HepG2 (cell line): ENCODE measurements around the gene CAPS. TPM values are rescaled to one million over a fixed set of nuclear protein-coding genes. Genes with fewer than 3 reads are reported as not detected.

Experiments
- AKAP8 ChIP-seq: sonication (generic); formaldehyde crosslinking; IDR thresholded peaks from 2 replicates; pipeline ENCODE4 v1.5.1; 2020; ENCODE audit warnings: mild to moderate bottlenecking, missing genetic modification reagents
- DDIT3 ChIP-seq: sonication (generic); formaldehyde crosslinking; IDR thresholded peaks from 2 replicates; pipeline ENCODE4 v1.4.0; 2020; ENCODE audit warnings: mild to moderate bottlenecking, missing genetic modification reagents
- PRDM10 ChIP-seq: sonication (generic); formaldehyde crosslinking; IDR thresholded peaks from 2 replicates; pipeline ENCODE4 v1.4.0; 2020; ENCODE audit warnings: low read depth, missing genetic modification reagents
- SNAPC4 ChIP-seq: sonication (generic); formaldehyde crosslinking; IDR thresholded peaks from 2 replicates; pipeline ENCODE4 v1.4.0; 2020; ENCODE audit warnings: mild to moderate bottlenecking, missing genetic modification reagents
- ZBTB40 ChIP-seq, 2 experiments: fragments of 450-650 bp in 1 of 2; sonication (generic) in 1 of 2; formaldehyde crosslinking in 1 of 2; IDR thresholded peaks; 2 replicates each; pipeline versions ENCODE4 v1.6.1 to v1.8.0; 2016 to 2022; ENCODE audit warnings: antibody characterized with exemption in 1 of 2, mild to moderate bottlenecking in 1 of 2, missing genetic modification reagents in 1 of 2
- ZNF501 ChIP-seq: sonication (generic); formaldehyde crosslinking; IDR thresholded peaks from 2 replicates; pipeline ENCODE4 v1.5.1; 2020; ENCODE audit warnings: mild to moderate bottlenecking, moderate library complexity, missing genetic modification reagents
- ZNF503 ChIP-seq: sonication (generic); formaldehyde crosslinking; IDR thresholded peaks from 2 replicates; pipeline ENCODE4 v1.4.0; 2020; ENCODE audit warnings: missing genetic modification reagents
- polyA plus RNA-seq, 8 experiments: library from polyadenylated mRNA; depleted of rRNA in 3 of 8; stranded (reverse) in 7 of 8; unstranded in 1 of 8; fragments of >200 nt; fragmentation: Illumina TruSeq in 4 of 8; extraction: Trizol in 4 of 8; gene quantifications; 2 replicates each; pipeline versions ENCODE4 v1.2.1 to v1.2.3, GENCODE V29; 2011 to 2016; ENCODE audit warnings: low read depth in 4 of 8, missing spikeins in 1 of 8, mixed read lengths in 1 of 8; ENCODE audit not compliant: insufficient read depth in 1 of 8
- total RNA-seq, 5 experiments: library from RNA; depleted of rRNA; stranded (reverse); fragments of >200 nt; fragmentation: Illumina TruSeq; extraction: Trizol; gene quantifications; 2 replicates each; pipeline ENCODE4 v1.2.3, GENCODE V29; 2016; ENCODE audit warnings: low read depth in 1 of 5

The CAPS gene
- total and polyA plus RNA-seq, 2 of the 13 experiments (the other 11 are each of a cell fraction or from before 2014, with no cell fraction given): 3.1 TPM

GRCh38 chr19:5880604-5881078 is 33.4 kb upstream of the CAPS start (continued):
- TF ChIP-seq SNAPC4 (CRISPR knock-in tag): 0 out of 2 replicates have a peak, but pooled peaks have one; percentile 59
- TF ChIP-seq DDIT3 (CRISPR knock-in tag): no peak
- peak; percentile 43; the same call in 1 of the 2 replicates for TF ChIP-seq PRDM10 (CRISPR knock-in tag)
- peak; percentile 89 for TF ChIP-seq ZNF503 (CRISPR knock-in tag)
- TF ChIP-seq AKAP8 (CRISPR knock-in tag): peak; percentile 62; the same call in 1 of the 2 replicates
- peak; percentile 33; the same call in 1 of the 2 replicates for TF ChIP-seq ZNF501 (CRISPR knock-in tag)
- no peak for TF ChIP-seq ZBTB40 (IDR thresholded peaks at IDR 0.05)
- peak; percentile 19; the same call in 1 of the 2 replicates for TF ChIP-seq ZBTB40 (CRISPR knock-in tag; IDR thresholded peaks at IDR 0.05)
